GM21526 (cell line): ENCODE data around the gene PRPH.
"Not testable (repeated sequence)": the region's sequence is repeated elsewhere in the genome, so short reads cannot be mapped to it uniquely, and the experiment has no call there.

Experiments
- ATAC-seq: cut with Tn5 transposase; IDR thresholded peaks from one replicate; pipeline ENCODE4 v1.9.1; 2021; ENCODE audit warnings: moderate library complexity; ENCODE audit not compliant: unreplicated experiment, low FRiP score

Gene PRPH

DNA sequence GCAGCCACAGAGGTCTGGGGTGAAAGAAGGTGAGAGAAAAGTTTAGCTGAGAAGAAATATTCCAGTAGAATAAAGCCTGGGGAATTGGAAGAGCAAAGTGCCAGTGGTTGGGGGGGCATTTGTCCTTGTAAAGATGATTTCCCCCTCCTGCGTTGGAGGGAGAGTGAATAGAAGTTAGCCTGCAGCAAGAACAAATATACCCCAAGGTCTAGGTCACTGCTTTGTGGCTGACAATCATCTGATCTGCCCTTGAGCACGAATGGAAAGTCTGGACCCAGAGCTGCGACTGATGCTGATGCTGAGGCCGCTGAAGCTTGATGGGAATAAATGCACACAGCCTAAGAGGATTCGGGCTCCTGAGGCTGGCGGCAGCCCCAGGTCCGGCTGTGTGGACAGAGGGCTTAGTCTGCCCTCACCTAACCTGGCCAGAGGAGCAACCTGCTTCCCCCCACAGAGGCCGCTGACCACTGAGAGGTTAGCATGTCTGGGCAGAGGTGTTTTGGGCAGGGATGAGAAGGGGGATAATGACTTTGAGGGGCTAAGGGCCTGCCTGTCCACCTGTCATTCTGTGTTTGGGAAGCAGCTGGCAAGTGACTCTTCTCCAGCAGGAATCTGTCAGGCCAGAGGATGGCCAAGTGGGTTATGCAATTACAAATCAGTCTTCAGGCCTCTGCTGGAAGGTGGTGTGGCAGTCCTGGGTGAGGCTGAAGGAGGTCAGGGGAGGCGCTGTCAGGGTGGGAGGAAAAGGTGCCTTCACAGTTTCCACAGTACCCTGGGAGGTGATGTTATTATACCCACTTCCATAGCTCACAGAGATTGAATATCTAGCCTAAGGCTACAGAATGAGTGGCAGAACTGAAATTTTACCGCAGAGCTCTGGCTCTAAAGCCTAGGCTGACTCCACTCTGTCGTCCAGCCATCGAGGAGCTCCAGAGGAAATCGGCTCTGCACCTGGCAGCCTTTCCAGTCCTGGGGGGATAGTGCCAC, 18.4 kb upstream of the PRPH start:
- ATAC-seq = no peak

DNA sequence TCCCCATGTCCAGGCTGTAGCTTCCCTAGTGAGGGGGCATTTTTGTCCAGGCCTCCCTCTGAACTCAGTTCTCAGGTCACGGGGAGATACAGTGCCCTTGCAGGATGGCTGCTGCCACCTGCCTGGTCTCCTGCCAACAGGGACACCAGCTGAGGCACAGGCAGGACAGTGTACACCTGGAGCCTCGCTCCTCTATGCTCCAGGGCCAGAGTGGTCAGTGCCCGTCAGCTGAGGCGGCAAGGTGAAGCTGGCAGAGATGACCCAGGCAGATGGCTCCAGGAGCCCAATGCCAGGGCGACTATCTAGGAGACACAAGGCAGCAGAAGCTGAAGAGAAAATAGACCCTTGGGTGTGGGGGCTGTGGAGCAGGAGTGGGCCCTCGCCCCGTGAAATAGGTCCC, 17.5 kb upstream of the PRPH start:
- ATAC-seq = no peak

DNA sequence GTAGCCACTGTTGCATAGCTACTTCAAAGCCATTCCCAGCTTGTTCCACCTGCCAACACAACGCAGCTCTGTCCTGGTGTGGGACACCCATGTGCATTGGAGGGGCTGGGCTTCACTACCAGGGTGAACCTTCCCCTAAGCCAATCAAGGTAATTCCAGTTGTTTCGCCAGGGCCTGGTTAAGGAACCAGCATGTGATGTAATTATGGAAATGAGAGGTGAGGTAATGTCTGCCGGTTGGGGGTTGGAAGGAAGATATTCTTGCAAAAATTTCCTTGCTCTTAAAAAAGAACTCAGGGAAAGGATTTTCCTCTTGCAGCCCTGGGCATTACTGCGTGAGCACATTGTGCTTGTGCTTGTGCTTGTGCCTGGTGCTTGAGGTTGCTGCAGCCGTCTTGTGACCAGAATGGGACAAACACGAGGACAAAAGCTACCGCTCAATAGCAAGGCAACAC, 15.2 kb upstream of the PRPH start:
- ATAC-seq = no peak

DNA sequence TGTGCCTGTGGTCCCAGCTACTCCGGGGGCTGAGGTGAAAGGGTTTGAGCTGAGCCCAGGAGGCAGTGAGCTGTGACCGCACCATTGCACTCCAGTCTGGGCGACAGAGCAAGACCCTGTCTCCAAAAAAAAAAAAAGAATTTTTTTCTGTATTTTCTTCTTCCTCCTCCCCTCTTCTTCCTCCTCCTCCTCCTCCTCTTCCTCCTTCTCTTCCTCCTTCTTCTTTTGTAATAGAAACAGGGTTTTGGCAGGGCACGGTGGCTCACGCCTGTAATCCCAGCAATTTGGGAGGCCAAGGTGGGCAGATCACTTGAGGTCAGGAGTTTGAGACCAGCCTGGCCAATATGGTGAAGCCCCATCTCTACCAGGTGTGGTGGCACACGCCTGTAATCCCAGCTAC, 14.4 kb upstream of the PRPH start:
- ATAC-seq = not testable (repeated sequence)

DNA sequence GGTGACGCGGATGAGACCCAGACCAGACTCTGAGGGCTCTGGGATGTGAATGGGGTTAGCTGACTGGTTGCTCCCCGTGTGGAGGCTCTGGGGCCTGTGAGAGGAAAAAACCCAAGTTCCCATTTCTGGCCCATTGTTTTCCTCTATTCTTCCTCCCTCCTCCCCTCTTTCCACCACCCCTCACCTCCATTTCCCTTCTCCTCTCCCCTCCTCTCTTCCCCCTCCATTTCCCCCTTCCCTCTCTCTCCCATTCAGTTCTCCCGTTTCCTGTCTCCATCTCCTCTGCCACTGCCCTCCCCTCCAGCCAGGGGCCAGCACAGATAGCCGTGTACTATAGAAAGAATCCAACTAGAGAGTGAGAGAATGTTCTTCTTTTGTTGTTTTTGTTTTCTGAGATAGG, 12.6 kb upstream of the PRPH start:
- ATAC-seq = no peak

DNA sequence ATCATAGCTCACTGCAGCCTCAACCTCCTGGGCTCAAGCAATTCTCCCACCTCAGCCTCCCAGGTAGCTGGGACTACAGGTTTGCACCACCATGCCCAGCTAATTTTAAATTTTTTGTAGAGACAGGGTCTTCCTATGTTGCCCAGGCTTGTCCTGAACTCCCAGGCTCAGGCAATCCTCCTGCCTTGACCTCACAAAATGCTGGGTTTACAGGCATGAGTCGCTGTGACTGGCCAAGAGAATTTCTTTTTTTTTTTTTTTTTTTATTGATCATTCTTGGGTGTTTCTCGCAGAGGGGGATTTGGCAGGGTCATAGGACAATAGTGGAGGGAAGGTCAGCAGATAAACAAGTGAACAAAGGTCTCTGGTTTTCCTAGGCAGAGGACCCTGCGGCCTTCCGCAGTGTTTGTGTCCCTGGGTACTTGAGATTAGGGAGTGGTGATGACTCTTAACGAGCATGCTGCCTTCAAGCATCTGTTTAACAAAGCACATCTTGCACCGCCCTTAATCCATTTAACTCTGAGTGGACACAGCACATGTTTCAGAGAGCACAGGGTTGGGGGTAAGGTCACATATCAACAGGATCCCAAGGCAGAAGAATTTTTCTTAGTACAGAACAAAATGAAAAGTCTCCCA, 12.1 kb upstream of the PRPH start:
- not testable (repeated sequence) for ATAC-seq

DNA sequence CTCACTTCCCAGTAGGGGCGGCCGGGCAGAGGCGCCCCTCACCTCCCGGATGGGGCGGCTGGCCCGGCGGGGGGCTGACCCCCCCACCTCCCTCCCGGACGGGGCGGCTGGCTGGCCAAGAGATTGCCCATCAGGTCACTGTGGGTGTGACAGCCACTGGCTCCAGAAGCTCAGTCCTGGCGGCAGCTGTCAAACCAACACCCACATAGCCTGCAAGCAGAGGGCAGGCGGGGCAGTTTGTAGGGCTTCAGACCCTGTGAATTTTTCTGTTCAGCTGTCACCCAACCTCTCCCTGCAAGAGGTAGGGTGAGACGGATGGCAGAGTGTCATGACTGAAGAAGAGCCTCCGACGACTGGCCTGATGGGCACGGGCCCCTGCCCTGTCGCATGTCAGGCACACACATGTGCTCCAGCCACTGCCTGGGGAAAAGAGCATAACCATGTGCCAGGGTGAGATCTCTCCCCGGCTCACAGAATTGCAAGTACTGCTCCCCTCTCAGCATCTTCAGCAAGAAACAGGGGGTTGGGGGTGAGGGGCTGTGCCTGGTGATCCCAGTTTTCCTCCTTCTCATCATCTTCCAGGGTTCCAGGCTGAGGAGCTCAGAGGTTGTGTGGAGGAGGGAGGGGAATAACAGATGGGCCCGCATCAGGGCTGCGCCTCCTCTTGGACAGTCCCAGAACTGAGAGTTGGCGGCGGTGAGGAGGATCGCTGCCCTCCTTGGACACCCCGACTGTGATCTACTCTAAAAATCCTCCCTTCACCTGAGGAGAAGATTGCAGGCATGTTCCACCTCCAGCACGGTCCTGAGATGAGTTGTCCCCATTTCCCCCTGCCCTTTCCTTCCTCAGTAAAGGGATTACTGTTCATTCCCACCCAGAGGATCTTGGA, 11.2 kb upstream of the PRPH start:
- no peak for ATAC-seq

DNA sequence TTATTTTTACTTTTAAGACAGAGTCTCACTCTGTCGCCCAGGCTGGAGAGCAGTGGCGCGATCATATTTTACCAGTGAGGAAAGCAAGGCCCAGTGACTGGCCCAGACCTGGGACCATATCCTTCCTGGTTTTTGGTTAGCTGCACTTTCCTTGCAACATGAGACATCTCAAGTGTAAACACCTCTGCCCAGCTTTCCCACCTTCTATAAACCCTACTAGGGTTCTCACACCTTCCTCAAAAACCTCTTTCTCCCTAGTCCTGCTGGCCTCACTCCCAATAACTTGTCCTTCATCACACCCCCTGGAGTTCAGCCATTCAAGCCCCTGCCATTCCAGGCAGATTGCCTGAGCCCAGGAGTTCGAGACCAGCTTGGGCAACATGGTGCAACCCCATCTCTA, 10.3 kb upstream of the PRPH start:
- no peak for ATAC-seq

DNA sequence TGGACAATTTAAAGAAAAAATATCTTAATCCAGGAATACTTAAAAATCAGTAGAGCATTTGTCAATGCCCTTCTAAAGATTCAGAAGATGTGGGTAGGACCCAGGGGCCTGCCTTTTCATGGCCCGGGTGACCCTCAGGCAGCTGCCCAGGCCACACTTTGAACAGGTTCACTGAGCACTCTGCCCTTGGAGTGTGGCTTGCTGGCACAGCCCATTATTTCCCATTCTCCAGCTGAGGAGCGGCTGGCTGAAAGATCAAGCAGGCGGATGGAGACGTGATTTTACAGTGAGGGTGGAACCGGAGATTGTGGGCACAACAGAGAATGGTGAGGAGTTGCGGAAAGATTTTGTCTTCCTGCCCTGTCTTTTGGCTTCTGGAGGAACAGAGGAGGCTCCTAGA, 7.1 kb upstream of the PRPH start:
- ATAC-seq = no peak

DNA sequence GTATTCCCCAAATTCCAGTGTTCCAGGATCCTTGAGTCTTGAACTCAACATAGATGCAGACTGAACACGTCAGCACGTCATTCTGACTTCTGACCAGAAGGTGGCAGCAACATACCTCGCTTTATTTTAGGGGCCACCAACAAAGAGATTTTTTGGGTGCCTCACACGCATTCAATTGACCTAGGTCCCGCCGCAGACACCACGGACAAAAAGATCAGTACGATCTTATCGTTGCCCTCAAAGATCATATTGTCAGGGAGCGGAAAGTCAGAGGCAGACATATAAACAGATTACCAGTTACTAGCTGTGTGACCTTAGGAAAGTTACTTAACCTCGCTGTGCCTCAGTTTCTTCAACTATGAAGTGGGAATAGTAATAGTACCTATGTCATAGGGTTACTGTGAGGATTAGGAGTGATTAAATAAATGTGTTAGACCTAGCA, 6.5 kb upstream of the PRPH start:
- no peak for ATAC-seq

DNA sequence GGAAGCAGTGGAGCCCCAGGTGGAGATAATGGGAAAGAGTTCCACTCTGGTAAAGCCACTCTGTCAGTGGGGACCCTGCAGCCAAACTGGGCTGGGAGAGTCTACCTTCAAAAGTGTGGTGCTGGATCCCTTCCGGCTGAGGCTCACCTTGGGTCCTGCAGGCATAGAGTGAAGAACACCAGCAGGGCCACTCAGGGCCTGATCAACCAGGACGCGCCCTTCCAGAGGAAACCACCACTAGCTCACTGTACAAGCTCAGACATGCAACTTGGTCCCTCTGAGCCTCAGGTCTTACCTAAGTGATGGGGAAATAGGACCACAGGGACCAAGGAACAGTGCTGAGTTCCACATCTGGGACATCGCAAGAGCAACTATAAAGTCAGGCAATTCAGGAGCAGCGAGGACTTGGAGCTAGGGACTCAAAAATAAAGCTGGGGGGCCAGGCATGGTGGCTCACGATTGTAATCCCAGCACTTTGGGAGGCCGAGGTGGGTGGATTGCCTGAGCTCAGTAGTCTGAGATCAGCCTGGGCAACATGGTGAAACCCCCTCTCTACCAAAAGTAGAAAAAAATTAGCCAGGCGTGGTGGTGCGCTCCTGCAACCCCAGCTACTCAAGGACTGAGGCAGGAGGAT, 5.9 kb upstream of the PRPH start:
- no peak for ATAC-seq

DNA sequence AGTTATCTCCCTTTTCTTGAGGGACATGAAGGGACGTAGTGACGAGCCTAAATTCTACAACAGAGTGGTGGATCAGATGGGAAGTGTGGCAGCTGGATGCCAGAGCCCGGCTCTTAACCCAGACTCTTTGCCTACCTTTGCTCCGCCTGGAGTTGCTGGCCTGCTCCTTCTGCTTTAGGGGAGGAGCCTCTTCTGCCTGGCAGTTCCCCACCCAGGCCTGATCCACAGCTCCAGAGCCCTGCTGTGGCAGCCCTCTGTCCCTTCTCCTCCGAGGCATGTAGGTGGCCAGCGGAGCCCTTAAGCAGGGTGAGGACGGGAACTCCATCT, 2.3 kb upstream of the PRPH start:
- ATAC-seq = no peak

DNA sequence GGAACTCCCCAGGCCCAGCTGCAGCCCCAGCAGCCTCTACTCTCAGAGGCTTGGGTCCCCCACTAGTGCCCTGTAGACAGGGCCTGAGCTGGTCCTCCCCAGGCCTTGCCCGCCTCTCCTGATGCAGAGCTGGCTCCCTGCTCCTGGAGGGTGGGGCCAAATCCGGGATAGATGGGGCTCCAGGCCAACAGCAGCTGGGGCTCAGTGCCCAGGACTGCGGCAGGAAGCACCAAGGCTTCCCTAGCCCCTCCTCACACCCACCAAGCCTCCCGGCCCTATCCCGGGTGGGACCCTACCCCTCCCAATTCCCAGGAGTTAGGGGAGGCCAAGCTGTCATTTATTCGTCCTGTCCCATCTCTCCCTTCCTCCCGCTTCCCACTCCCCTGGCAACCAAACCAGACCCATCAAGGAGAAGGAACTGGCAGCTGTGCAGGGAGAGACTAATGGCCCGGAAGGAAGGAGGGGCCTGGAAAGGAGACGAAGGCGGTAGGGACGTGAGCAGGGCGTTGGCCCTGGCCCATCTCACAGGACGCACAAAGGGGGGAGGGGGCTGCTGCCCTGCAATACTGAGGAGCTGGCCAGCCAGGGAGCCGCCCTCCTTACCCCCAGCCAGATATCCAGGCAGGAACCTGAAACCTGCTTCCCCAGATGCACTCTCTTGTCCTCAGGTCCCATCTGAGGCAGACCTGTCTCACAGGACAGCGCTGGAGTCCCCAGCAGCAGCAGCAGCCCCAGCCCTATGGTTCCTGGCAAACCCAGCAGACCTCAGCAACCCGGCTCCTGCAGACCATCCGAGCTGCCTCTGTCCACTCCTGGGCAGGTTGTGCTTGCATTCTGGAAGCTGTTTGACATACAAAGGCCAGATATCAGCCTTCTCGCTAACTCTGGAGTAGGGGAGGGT, 1.6 kb upstream of the PRPH start:
- ATAC-seq = no peak

DNA sequence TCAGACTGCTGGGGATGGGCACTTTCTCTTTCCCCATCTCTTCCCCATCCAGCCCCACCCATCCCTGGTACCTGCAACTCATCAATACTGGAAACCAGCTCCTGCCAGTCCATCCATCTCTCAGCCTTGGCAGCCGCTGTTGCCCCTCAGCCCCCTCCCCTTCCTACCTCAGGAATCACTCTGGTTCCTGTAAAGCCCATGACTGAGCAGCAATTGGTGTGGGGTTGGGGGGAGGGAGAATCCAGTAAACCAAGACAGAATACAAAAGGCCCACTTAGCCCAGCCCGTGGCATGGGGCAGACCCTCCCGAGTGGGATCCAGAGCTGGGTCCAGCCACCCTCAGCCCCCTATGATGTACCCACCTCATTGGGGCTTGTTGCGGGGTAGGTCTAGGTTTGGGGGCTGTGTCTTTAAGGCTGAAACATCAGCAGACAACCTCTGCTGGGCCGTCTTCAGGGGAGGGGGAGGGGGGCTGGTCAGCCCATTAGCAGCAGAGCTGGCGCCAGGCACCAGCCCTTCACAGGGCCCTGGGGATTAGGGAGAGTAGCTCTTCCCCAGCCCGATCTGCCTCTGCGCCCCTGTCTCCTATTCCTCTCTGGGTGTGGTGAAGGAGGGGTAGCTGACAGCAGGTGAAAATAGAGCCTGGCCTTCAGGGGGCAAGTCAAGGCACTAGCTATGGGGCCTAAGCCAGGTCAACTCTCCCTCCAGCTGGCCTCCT, 702 bp upstream of the PRPH start:
- ATAC-seq = no peak

DNA sequence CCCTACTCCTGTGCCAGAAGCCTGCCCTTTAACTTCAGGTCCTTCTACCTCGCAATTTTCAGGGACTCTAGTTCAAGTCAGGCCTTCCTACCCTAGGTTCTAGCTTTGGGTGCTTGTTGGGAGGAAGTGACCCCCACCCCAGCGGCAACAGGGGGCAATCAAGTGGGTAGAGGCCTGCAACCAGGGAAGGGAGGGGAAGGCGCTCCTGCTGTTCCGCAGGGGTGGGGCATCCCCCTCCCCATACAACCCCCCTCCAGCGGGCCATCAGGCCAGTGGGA, 204 bp upstream of the PRPH start:
- ATAC-seq = no peak

DNA sequence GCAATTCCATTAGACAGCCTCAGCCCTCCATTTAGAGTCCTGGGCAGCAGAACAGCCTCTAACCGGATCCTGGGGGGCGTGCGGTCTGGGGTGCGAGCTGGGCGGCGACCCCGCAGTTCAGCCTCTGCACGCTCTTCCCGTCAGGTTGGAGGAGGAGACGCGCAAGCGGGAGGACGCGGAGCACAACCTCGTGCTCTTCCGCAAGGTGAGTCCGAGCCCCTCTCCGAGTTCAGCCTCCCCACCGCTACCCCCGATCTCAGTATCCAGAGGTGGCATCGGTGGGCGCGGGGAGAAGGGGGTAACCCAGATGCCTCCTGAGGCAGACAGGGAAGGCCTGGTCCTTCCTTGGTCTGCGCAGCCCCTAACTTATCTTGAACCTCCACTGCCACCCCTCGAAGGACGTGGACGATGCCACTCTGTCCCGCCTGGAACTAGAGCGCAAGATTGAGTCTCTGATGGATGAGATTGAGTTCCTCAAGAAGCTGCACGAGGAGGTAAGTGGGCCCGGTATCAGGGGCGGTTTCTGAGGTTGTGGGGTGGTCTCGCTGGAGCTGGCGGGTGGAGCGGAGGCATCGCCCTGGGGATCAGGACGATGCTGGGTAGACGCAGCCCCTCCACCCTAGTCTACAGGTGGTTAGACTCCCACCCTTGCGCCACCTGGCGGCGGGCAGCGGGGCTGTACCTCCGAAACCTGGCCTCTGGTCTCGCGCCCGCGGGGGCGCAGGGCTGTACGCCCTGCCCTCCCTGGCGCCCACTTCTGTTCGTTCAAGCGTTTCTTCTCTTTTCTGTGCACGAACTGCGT, 1.3 kb downstream of the PRPH start:
- ATAC-seq = no peak

DNA sequence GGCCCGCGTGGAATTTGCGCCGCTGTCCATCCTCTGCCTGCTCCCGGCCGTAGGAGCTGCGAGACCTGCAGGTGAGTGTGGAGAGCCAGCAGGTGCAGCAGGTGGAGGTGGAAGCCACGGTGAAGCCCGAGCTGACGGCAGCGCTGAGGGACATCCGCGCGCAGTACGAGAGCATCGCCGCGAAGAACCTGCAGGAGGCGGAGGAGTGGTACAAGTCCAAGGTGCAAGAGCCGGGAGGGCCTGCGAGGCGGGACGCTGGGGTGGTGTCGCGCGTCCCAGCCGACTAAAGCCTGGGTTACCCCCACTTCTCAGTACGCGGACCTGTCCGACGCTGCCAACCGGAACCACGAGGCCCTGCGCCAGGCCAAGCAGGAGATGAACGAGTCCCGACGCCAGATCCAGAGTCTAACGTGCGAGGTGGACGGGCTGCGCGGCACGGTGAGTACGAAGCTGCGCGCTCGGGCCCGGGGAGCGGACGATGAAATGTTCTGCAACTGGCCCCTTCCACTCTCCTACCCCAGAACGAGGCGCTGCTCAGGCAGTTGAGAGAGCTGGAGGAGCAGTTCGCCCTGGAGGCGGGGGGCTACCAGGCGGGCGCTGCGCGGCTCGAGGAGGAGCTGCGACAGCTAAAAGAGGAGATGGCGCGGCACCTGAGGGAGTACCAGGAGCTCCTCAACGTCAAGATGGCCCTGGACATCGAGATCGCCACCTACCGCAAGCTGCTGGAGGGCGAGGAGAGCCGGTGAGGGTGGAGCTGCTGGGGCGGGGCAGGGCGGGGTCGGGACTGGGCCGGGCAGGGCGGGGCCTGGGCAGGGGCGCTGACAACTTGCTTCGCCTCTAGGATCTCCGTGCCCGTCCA, 2.1 kb downstream of the PRPH start:
- no peak for ATAC-seq

DNA sequence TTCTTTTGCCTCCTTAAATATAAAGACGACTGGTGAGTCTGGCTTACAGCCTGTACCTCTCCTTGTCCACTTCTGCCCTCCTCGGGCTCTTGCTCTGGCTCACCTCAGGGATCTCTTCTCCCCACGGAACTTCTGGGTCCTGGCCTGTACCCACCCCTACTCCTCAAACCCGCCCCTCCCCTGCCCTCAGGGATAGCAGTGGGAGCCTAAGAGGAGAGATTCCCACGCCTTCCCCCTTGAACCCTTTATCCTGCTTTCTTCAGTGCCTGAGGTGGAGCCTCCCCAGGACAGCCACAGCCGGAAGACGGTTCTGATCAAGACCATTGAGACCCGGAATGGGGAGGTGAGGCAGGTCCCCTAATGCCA, 2.7 kb downstream of the PRPH start:
- ATAC-seq = no peak
